Astrocyte (in vitro differentiated cells and primary cell): Measurements from ENCODE around the gene GZMM. TPM values are rescaled to one million over a fixed set of nuclear protein-coding genes. Genes with fewer than 3 reads are reported as not detected.

ENCODE experiments used
- DNase-seq: peaks from one replicate; pipeline ENCODE4 v3.0.0-alpha.2; 2010; ENCODE audit warnings: low read depth
- FAIRE-seq: peaks from 2 replicates; lab custom pipeline; 2011; peaks lifted over from hg19 to GRCh38; lab: Jason Lieb, UNC
- H2AFZ ChIP-seq: 2 replicates; pipeline ENCODE4 v1.6.0; 2012; ENCODE audit warnings: low read depth, low read length, inconsistent platforms
- H3K27ac ChIP-seq: 2 replicates; pipeline ENCODE4 v1.5.1; 2011; ENCODE audit warnings: low read depth, low read length, inconsistent platforms
- H3K27me3 ChIP-seq: 2 replicates; pipeline ENCODE4 v1.6.0; 2011; ENCODE audit warnings: low read length, inconsistent platforms; ENCODE audit not compliant: insufficient read depth
- H3K36me3 ChIP-seq: 2 replicates; pipeline ENCODE4 v1.5.1; 2011; ENCODE audit warnings: low read length, inconsistent platforms; ENCODE audit not compliant: insufficient read depth
- H3K4me1 ChIP-seq: 2 replicates; pipeline ENCODE4 v1.5.1; 2011; ENCODE audit warnings: low read length, inconsistent platforms; ENCODE audit not compliant: insufficient read depth
- H3K4me2 ChIP-seq: 2 replicates; pipeline ENCODE4 v1.6.0; 2012; ENCODE audit warnings: low read length, inconsistent platforms
- H3K4me3 ChIP-seq: 2 replicates; pipeline ENCODE4 v1.5.1; 2011; ENCODE audit warnings: low read depth, mild to moderate bottlenecking, low read length, inconsistent platforms; ENCODE audit not compliant: insufficient read depth
- H3K79me2 ChIP-seq: 2 replicates; pipeline ENCODE4 v1.6.0; 2012; ENCODE audit warnings: mild to moderate bottlenecking, low read length, inconsistent platforms; ENCODE audit not compliant: insufficient read depth
- H3K9ac ChIP-seq: 2 replicates; pipeline ENCODE4 v1.6.0; 2012; ENCODE audit warnings: mild to moderate bottlenecking, low read length, inconsistent platforms
- H3K9me3 ChIP-seq: 2 replicates; pipeline ENCODE4 v1.5.1; 2012; ENCODE audit warnings: low read depth, mild to moderate bottlenecking, low read length, inconsistent platforms; ENCODE audit not compliant: insufficient read depth
- H4K20me1 ChIP-seq: 2 replicates; pipeline ENCODE4 v1.6.0; 2012; ENCODE audit warnings: low read length, inconsistent platforms; ENCODE audit not compliant: insufficient read depth
- H3K27ac Mint-ChIP-seq: one replicate; pipeline ENCODE4 v1.8.0; 2021; ENCODE audit warnings: mild to moderate bottlenecking, mixed read lengths; ENCODE audit not compliant: unreplicated experiment
- H3K27me3 Mint-ChIP-seq: one replicate; pipeline ENCODE4 v1.8.0; 2021; ENCODE audit warnings: low read depth, mixed read lengths; ENCODE audit not compliant: unreplicated experiment
- H3K36me3 Mint-ChIP-seq: one replicate; pipeline ENCODE4 v1.8.0; 2021; ENCODE audit warnings: low read depth, mixed read lengths; ENCODE audit not compliant: unreplicated experiment
- H3K4me1 Mint-ChIP-seq: one replicate; pipeline ENCODE4 v1.8.0; 2021; ENCODE audit warnings: low read depth, mixed read lengths; ENCODE audit not compliant: unreplicated experiment
- H3K4me3 Mint-ChIP-seq: one replicate; pipeline ENCODE4 v1.8.0; 2021; ENCODE audit warnings: mild to moderate bottlenecking, moderate library complexity, mixed read lengths; ENCODE audit not compliant: unreplicated experiment
- H3K9me3 Mint-ChIP-seq: one replicate; pipeline ENCODE4 v1.8.0; 2021; ENCODE audit warnings: mild to moderate bottlenecking, mixed read lengths; ENCODE audit not compliant: unreplicated experiment
- EZH2 ChIP-seq: IDR thresholded peaks from 2 replicates; pipeline ENCODE4 v1.6.1; 2012; ENCODE audit warnings: mild to moderate bottlenecking, low read length, inconsistent platforms; ENCODE audit not compliant: insufficient read depth
- total RNA-seq: library from RNA; stranded (reverse); gene quantifications from 2 replicates; pipeline ENCODE4 v1.2.1, GENCODE V29; 2021
- TF ChIP-seq, protein P1 (sequence below): IDR thresholded peaks from 2 replicates; pipeline ENCODE4 v1.5.1; 2011; ENCODE audit warnings: low read depth, mild to moderate bottlenecking, inconsistent platforms, low read length, moderate library complexity; ENCODE audit not compliant: insufficient read depth

GZMM gene
- total RNA-seq, 1 donor from 2014 or later: 0.70 TPM

DNA sequence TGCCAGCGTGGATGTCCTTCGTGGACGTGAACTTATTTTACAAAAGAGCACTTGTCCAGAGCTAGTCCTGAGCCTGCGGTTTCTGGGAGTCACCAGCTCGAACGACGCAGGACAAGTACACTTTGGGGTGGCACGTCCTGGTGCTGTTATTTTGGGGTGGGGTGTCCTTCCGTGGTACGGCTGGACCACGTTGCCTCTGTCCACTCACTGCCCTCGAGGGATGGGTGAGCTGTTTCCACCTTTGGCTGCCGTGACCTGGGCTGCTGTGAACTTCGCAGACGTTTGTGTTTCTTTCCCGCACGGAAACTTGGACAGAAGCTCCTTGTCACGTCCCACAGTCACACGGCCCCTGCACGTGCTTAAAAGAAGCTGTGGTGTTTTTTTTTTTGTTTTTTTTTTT lies 11.0 kb downstream of the GZMM start:
- H3K4me3 Mint-ChIP-seq: no peak overlapping the region
- no peaks in the 10 kb centered on the region for H4K20me1 ChIP-seq
- H3K9me3 ChIP-seq: no peaks in the 10 kb centered on the region
- no peaks in the 10 kb centered on the region for H3K36me3 Mint-ChIP-seq
- no peak overlapping the region for H3K4me3 ChIP-seq
- no peak for TF ChIP-seq EZH2
- TF ChIP-seq, protein P1, sequence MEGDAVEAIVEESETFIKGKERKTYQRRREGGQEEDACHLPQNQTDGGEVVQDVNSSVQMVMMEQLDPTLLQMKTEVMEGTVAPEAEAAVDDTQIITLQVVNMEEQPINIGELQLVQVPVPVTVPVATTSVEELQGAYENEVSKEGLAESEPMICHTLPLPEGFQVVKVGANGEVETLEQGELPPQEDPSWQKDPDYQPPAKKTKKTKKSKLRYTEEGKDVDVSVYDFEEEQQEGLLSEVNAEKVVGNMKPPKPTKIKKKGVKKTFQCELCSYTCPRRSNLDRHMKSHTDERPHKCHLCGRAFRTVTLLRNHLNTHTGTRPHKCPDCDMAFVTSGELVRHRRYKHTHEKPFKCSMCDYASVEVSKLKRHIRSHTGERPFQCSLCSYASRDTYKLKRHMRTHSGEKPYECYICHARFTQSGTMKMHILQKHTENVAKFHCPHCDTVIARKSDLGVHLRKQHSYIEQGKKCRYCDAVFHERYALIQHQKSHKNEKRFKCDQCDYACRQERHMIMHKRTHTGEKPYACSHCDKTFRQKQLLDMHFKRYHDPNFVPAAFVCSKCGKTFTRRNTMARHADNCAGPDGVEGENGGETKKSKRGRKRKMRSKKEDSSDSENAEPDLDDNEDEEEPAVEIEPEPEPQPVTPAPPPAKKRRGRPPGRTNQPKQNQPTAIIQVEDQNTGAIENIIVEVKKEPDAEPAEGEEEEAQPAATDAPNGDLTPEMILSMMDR: no peak
- no peaks in the 10 kb centered on the region for H3K27me3 Mint-ChIP-seq
- H3K9ac ChIP-seq: no peak overlapping the region
- no peaks in the 10 kb centered on the region for H3K79me2 ChIP-seq
- no peak overlapping the region for H2AFZ ChIP-seq
- DNase-seq: no peak
- no peaks in the 10 kb centered on the region for H3K36me3 ChIP-seq
- H3K9me3 Mint-ChIP-seq: no peaks in the 10 kb centered on the region
- no peaks in the 10 kb centered on the region for H3K4me1 ChIP-seq
- no peaks in the 10 kb centered on the region for H3K27me3 ChIP-seq
- H3K27ac ChIP-seq: no peak overlapping the region
- no peaks in the 10 kb centered on the region for H3K4me1 Mint-ChIP-seq
- H3K27ac Mint-ChIP-seq: no peak overlapping the region
- H3K4me2 ChIP-seq: no peak overlapping the region
- FAIRE-seq: no peak

DNA sequence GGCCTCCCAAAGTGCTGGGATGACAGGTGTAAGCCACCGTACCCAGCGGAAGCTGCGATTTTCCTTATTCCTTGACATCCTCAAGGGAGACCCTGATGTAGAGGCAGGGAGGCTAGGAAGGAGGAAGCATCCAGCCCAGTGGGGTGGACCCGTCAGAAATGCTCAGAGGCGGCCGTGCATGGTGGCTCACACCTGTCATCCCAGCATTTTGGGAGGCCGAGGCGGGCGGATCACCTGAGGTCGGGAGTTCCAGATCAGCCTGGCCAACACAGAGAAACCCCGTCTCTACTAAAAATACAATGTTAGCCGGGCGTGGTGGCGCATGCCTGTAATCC lies 11.6 kb downstream of the GZMM start:
- Mint-ChIP-seq H3K36me3 (no peaks in the 10 kb centered on the region), H3K27me3 (no peaks in the 10 kb centered on the region), H3K4me1 (no peaks in the 10 kb centered on the region), H3K9me3 (no peaks in the 10 kb centered on the region), H3K4me3 (no peak overlapping the region), H3K27ac (no peak overlapping the region)
- H3K36me3 ChIP-seq: no peaks in the 10 kb centered on the region
- FAIRE-seq (no peak), DNase-seq (no peak)
- no peaks in the 10 kb centered on the region for H3K9me3 ChIP-seq
- H3K9ac ChIP-seq: no peak overlapping the region
- no peaks in the 10 kb centered on the region for H3K79me2 ChIP-seq
- TF ChIP-seq EZH2: no peak
- TF ChIP-seq, protein P1: no peak
- no peaks in the 10 kb centered on the region for H3K4me1 ChIP-seq
- H3K27me3 ChIP-seq: no peaks in the 10 kb centered on the region
- no peaks in the 10 kb centered on the region for H4K20me1 ChIP-seq
- H3K27ac ChIP-seq: no peak overlapping the region
- H3K4me2 ChIP-seq: no peak overlapping the region
- no peak overlapping the region for H2AFZ ChIP-seq
- H3K4me3 ChIP-seq: no peak overlapping the region

DNA sequence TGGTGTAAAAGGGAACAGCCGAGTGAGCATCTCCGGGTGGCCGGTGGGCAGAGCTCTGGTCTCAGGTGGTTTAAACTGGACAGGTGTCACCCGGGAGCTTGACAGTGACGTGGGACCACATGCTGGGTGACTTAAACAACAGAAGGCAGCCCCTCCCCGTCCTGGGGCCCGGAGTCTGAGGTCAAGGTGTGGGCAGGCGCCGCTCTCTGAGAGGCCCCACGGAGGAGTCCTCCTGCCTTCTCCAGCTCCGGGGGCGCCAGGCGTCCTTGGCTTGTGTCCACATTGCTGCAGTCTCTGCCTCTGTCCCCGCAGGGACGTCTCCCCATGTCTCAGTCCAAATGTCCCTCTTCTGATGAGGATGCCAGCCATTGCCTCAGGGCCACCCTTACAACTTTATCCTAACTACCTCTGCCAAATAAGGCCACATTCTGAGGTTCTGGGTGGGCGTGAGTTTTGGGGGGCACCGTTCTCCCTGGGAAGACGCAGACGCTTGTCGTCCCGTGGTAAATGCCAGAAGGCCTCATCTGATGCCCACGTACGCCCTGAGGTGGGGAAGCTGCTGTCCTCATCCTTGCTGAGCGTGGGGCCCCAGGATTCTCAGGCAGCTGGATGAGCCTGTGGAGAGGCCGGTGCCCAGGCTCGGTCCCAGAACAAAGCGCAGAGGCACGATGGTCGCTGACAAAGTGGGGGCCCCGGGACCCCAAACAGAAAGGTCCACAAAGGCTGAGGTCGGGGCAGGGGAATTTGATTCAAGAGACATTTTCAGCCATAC lies 12.9 kb downstream of the GZMM start:
- FAIRE-seq (no peak), DNase-seq (no peak)
- Histone ChIP-seq H3K4me3 (no peak overlapping the region), H3K4me2 (no peak overlapping the region), H3K36me3 (no peaks in the 10 kb centered on the region), H3K9me3 (no peaks in the 10 kb centered on the region), H3K79me2 (no peaks in the 10 kb centered on the region), H3K4me1 (no peaks in the 10 kb centered on the region), H3K27ac (no peak overlapping the region), H2AFZ (no peak overlapping the region), H3K27me3 (no peaks in the 10 kb centered on the region), H4K20me1 (no peaks in the 10 kb centered on the region), H3K9ac (no peak overlapping the region)
- Mint-ChIP-seq H3K36me3 (no peaks in the 10 kb centered on the region), H3K27me3 (no peaks in the 10 kb centered on the region), H3K4me3 (no peak overlapping the region), H3K9me3 (no peaks in the 10 kb centered on the region), H3K4me1 (no peaks in the 10 kb centered on the region), H3K27ac (no peak overlapping the region)
- TF ChIP-seq, protein P1: no peak
- TF ChIP-seq EZH2: no peak
